A673 (cell line): ENCODE data around the gene APOBEC4. TPM values are rescaled to one million over a fixed set of nuclear protein-coding genes. Genes with fewer than 3 reads are reported as not detected.
"Not testable (repeated sequence)": the region's sequence is repeated elsewhere in the genome, so short reads cannot be mapped to it uniquely, and the experiment has no call there.

ENCODE experiments used
- BruUV-seq: library from RNA; stranded (reverse); fragments of 400-500 nt; replicated peaks from 2 replicates; lab custom pipeline; 2021; lab: Mats Ljungman, UMichigan
- CTCF ChIA-PET: fragments of 300-600 bp; sonication (Branson Sonifier 250); formaldehyde crosslinking; loops from one replicate; lab custom pipeline; 2022; ENCODE audit warnings: antibody characterized with exemption; lab: Charles Lee
- POLR2A ChIA-PET: fragments of 300-600 bp; sonication (Branson Sonifier 250); formaldehyde crosslinking; loops from one replicate; lab custom pipeline; 2022; ENCODE audit warnings: antibody characterized with exemption; ENCODE audit not compliant: low non-redundant PET; lab: Charles Lee
- DNase-seq: peaks from one replicate; pipeline ENCODE4 v3.0.0-alpha.2; 2015; ENCODE audit warnings: low spot score
- H3K27ac ChIP-seq: fragments of 200-600 bp; sonication (generic); 2 replicates; pipeline ENCODE4 v1.5.1; 2016; ENCODE audit warnings: mixed run types, low read depth, mild to moderate bottlenecking, mixed read lengths, antibody characterized with exemption, low read length; ENCODE audit not compliant: poor library complexity, severe bottlenecking
- H3K27me3 ChIP-seq: fragments of 200-600 bp; sonication (generic); replicated peaks from 2 replicates; pipeline ENCODE4 v1.6.1; 2017; ENCODE audit warnings: mixed run types, low read depth, mild to moderate bottlenecking, mixed read lengths, antibody characterized with exemption, low read length; ENCODE audit not compliant: insufficient read depth, poor library complexity
- H3K36me3 ChIP-seq: fragments of 200-600 bp; sonication (generic); 2 replicates; pipeline ENCODE4 v1.6.1; 2016; ENCODE audit warnings: mixed run types, mild to moderate bottlenecking, mixed read lengths, antibody characterized with exemption, low read length; ENCODE audit not compliant: insufficient read depth, poor library complexity, severe bottlenecking
- H3K4me1 ChIP-seq: fragments of 200-600 bp; sonication (generic); 2 replicates; pipeline ENCODE4 v1.6.1; 2017; ENCODE audit warnings: mixed run types, mild to moderate bottlenecking, mixed read lengths, antibody characterized with exemption, low read length; ENCODE audit not compliant: insufficient read depth, poor library complexity, severe bottlenecking
- H3K4me3 ChIP-seq: fragments of 200-600 bp; sonication (generic); 2 replicates; pipeline ENCODE4 v1.5.1; 2016; ENCODE audit warnings: low read depth, mixed run types, mild to moderate bottlenecking, mixed read lengths, low read length; ENCODE audit not compliant: poor library complexity, severe bottlenecking
- H3K9me3 ChIP-seq: fragments of 200-600 bp; sonication (generic); 2 replicates; pipeline ENCODE4 v1.6.1; 2016; ENCODE audit warnings: mixed run types, low read depth, mild to moderate bottlenecking, mixed read lengths, antibody characterized with exemption, low read length; ENCODE audit not compliant: poor library complexity, severe bottlenecking
- CTCF ChIP-seq: fragments of 300-800, 200-600 bp; sonication (generic); conservative IDR thresholded peaks from 2 replicates; pipeline ENCODE4 v1.5.1; 2017; ENCODE audit warnings: low read depth, mild to moderate bottlenecking, antibody characterized with exemption, low read length, moderate library complexity, mixed read lengths
- EZH2 ChIP-seq: fragments of 200-600 bp; sonication (generic); IDR thresholded peaks from 2 replicates; pipeline ENCODE4 v1.6.1; 2017; ENCODE audit warnings: borderline replicate concordance, low read depth, mild to moderate bottlenecking, mixed read lengths, antibody characterized with exemption, low read length; ENCODE audit not compliant: poor library complexity, severe bottlenecking
- intact Hi-C: fragments of 100-400 bp; cut with micrococcal nuclease; formaldehyde crosslinking; loops from one replicate; pipeline ENCODE4 v1.10.0; 2022; ENCODE audit not compliant: unreplicated experiment
- total RNA-seq: library from RNA; stranded (reverse); gene quantifications from 2 replicates; pipeline ENCODE4 v1.2.3, GENCODE V29; 2021

The APOBEC4 gene
- total RNA-seq, 1 experiment from 2014 or later = not detected

GRCh38 chr1:183686229-183686628 is 33.1 kb upstream of the APOBEC4 start:
- Histone ChIP-seq H3K9me3 (no peaks in the 10 kb centered on the region), H3K4me3 (no peak overlapping the region), H3K36me3 (no peaks in the 10 kb centered on the region), H3K27me3 (no peaks in the 10 kb centered on the region), H3K4me1 (peaks cover 13% of the 10 kb centered on the region), H3K27ac (no peak overlapping the region)
- no TSS peak for BruUV-seq
- DNase-seq = no peak
- CTCF ChIA-PET = interaction anchor here (1.7 kb wide), 1 partner anchor 77 kb away, joined by 13 read pairs; no protein-coding TSS in a partner anchor
- TF ChIP-seq CTCF = no peak
- TF ChIP-seq EZH2 = no peak
- POLR2A ChIA-PET = no interaction called here
- intact Hi-C loops = no loop called here

GRCh38 chr1:183685112-183685713 is 32.1 kb upstream of the APOBEC4 start:
- ChIA-PET POLR2A (interaction anchor here (0.6 kb wide), 2 partner anchors 218 to 222 kb away, joined by 3 to 6 read pairs; no protein-coding TSS in a partner anchor), CTCF (interaction anchor here (0.6 to 1.9 kb wide), 16 partner anchors 9 to 1758 kb away, joined by 3 to 14 read pairs (median 3); partner anchors contain the start of gene ARPC5)
- TF ChIP-seq EZH2 (no peak), CTCF (peak; percentile 85)
- Histone ChIP-seq H3K4me3 (no peak overlapping the region), H3K36me3 (no peaks in the 10 kb centered on the region), H3K27ac (no peak overlapping the region), H3K27me3 (no peaks in the 10 kb centered on the region), H3K9me3 (no peaks in the 10 kb centered on the region), H3K4me1 (peaks cover 13% of the 10 kb centered on the region)
- intact Hi-C loops = loop anchor here (1.0 kb wide), 1 partner anchor 30 kb away; no protein-coding TSS in a partner anchor
- BruUV-seq = no TSS peak
- peak; percentile 82 for DNase-seq

GRCh38 chr1:183679363-183679762 is 26.2 kb upstream of the APOBEC4 start:
- intact Hi-C loops, H3K9me3 ChIP-seq, DNase-seq, H3K4me1 ChIP-seq, CTCF ChIA-PET, POLR2A ChIA-PET, H3K4me3 ChIP-seq, H3K36me3 ChIP-seq, H3K27ac ChIP-seq, H3K27me3 ChIP-seq, BruUV-seq: not testable (repeated sequence)
